Activated naive CD8-positive, alpha-beta T cell treated with anti-CD3 and anti-CD28 coated beads, Interleukin-2, amount 50 U/mL, for 24 hours (primary cell): ENCODE results near the gene HRH1.

Source experiments
- ATAC-seq: fragments of 150-1000 bp; cut with Tn5 transposase; one replicate; pipeline ENCODE4 v1.10.0; 2021
- DNase-seq: peaks from one replicate; pipeline ENCODE4 v3.0.0; 2021
- H3K27ac Mint-ChIP-seq: one replicate; pipeline ENCODE4 v1.8.0; 2021; ENCODE audit warnings: mild to moderate bottlenecking, mixed read lengths
- H3K27me3 Mint-ChIP-seq: one replicate; pipeline ENCODE4 v1.8.0; 2021; ENCODE audit warnings: mixed read lengths
- H3K36me3 Mint-ChIP-seq: one replicate; pipeline ENCODE4 v1.8.0; 2021; ENCODE audit warnings: low read depth, mixed read lengths
- H3K4me1 Mint-ChIP-seq: one replicate; pipeline ENCODE4 v1.8.0; 2021; ENCODE audit warnings: mixed read lengths
- H3K4me3 Mint-ChIP-seq: one replicate; pipeline ENCODE4 v1.8.0; 2021; ENCODE audit warnings: mild to moderate bottlenecking, moderate library complexity, mixed read lengths
- H3K9me3 Mint-ChIP-seq: one replicate; pipeline ENCODE4 v1.8.0; 2021; ENCODE audit warnings: mixed read lengths

The HRH1 gene

GRCh38 chr3:11297126-11297525, 142.8 kb downstream of the HRH1 start:
- DNase-seq, result no peak
- no peak for ATAC-seq
- Mint-ChIP-seq H3K27me3 (no peaks in the 10 kb centered on the region), H3K4me3 (no peak overlapping the region), H3K4me1 (peaks cover 18% of the 10 kb centered on the region), H3K27ac (no peak overlapping the region), H3K36me3 (peaks cover 45% of the 10 kb centered on the region), H3K9me3 (no peaks in the 10 kb centered on the region)

DNA sequence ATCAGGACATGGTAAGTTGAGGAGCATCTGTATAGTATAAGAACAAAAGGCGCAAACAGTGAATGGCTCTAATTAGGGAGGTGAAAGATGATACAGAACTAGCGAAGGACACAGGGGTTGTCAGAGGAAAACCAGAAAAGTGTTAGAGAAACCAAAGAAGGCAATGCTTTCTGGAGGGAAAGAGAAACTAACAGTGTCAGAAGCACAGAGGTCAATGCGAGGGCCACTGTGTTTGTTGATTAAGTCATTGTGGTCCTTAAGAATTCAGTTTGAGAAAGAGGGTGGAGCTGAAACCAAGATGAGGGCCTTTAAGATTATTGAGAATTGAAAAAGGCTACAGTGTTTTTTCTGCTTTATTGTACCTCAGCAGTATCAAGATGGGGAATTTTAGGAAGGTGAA, 146.7 kb downstream of the HRH1 start:
- Mint-ChIP-seq H3K36me3 (peaks cover 64% of the 10 kb centered on the region), H3K27ac (no peak overlapping the region), H3K9me3 (no peaks in the 10 kb centered on the region), H3K4me3 (no peak overlapping the region), H3K4me1 (peaks cover 24% of the 10 kb centered on the region), H3K27me3 (no peaks in the 10 kb centered on the region)
- ATAC-seq, result no peak
- DNase-seq, result no peak

DNA sequence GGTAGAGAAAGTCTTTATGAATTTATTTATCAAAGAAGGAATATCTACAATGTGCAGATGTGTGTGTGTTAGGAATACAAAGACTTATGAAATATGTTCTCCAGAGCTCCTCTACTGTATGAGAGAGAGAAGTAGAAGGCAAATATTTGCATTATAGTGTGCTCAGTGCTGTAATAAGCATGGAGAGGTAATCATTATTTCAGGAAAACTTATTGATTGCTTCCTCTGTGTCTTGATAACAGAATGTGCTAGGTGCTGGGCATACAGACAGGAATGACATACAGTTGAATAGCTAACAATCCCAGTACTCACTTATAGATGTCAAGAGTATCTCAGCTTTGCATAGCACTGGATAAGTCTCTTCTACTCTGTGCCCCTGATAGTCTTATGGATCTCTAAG, 148.2 kb downstream of the HRH1 start:
- Mint-ChIP-seq H3K4me3 (no peak overlapping the region), H3K27me3 (no peaks in the 10 kb centered on the region), H3K36me3 (peaks cover 71% of the 10 kb centered on the region), H3K9me3 (no peaks in the 10 kb centered on the region), H3K27ac (peak overlapping the region; percentile 32), H3K4me1 (peaks cover 39% of the 10 kb centered on the region)
- ATAC-seq (no peak), DNase-seq (no peak)

- Mint-ChIP-seq H3K4me1 (peaks cover 41% of the 10 kb centered on the region), H3K4me3 (no peak overlapping the region), H3K36me3 (peaks cover 73% of the 10 kb centered on the region), H3K27ac (no peak overlapping the region), H3K27me3 (no peaks in the 10 kb centered on the region), H3K9me3 (no peaks in the 10 kb centered on the region)
- ATAC-seq (no peak), DNase-seq (no peak)
Observed at GRCh38 chr3:11304175-11304574, 149.9 kb downstream of the HRH1 start.

GRCh38 chr3:11305509-11305908, 151.2 kb downstream of the HRH1 start:
- Mint-ChIP-seq H3K4me1 (peaks cover 37% of the 10 kb centered on the region), H3K4me3 (no peak overlapping the region), H3K9me3 (no peaks in the 10 kb centered on the region), H3K36me3 (peaks cover 64% of the 10 kb centered on the region), H3K27me3 (no peaks in the 10 kb centered on the region), H3K27ac (peak overlapping the region; percentile 76)
- DNase-seq (no peak), ATAC-seq (no peak)

DNA sequence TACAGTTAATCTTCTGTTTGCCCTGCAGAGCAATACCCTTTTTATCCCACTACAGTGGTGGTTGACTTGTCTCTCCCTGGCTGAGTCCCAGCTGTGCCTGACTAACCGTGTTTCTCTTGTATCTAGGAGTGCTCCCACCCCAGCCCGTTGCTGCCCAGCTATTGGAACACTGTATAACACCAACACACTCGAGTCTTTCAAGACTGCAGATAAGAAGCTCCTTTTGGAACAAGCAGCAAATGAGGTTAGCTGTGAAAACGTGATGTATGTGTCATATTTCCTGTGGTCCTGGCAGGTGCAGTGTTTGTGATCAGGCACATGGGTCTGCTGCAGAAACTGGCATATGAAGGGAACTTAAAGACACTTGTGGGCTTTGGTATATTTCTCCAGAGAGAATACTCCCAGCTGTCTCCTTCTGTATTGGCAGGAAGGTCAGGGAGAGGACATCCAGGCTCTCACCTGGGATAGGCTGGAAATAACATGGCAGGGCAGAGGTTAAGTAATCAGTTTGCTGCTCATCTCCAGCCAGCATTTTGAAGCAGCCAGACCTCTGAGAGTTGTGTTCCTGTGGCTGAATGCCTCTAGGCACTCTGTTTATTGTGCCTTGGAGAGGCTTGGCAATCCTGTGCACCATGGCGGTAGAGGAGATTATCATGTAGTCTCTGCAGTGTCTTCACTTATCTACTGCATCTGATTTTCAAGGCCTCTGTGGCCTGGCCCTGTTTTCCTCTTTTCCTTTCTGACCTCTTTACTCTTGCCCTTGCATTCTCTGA, 152.7 kb downstream of the HRH1 start:
- Mint-ChIP-seq H3K4me1 (peaks cover 30% of the 10 kb centered on the region), H3K4me3 (no peak overlapping the region), H3K36me3 (peaks cover 62% of the 10 kb centered on the region), H3K27me3 (no peaks in the 10 kb centered on the region), H3K9me3 (no peaks in the 10 kb centered on the region), H3K27ac (peak overlapping the region; percentile 67)
- peak; percentile 86 for ATAC-seq
- DNase-seq, result no peak

GRCh38 chr3:11307830-11308432, 153.6 kb downstream of the HRH1 start:
- H3K27ac Mint-ChIP-seq, result no peak overlapping the region
- DNase-seq (no peak), ATAC-seq (no peak)
- peaks cover 55% of the 10 kb centered on the region for H3K36me3 Mint-ChIP-seq
- H3K4me3 Mint-ChIP-seq, result no peak overlapping the region
- H3K9me3 Mint-ChIP-seq, result no peaks in the 10 kb centered on the region
- H3K4me1 Mint-ChIP-seq, result peaks cover 30% of the 10 kb centered on the region
- no peaks in the 10 kb centered on the region for H3K27me3 Mint-ChIP-seq

- no peak for DNase-seq
- Mint-ChIP-seq H3K4me1 (peaks cover 24% of the 10 kb centered on the region), H3K9me3 (no peaks in the 10 kb centered on the region), H3K27ac (no peak overlapping the region), H3K4me3 (no peak overlapping the region), H3K36me3 (peaks cover 58% of the 10 kb centered on the region), H3K27me3 (no peaks in the 10 kb centered on the region)
- ATAC-seq, result no peak
Observed at GRCh38 chr3:11310258-11310657, 156.0 kb downstream of the HRH1 start.

DNA sequence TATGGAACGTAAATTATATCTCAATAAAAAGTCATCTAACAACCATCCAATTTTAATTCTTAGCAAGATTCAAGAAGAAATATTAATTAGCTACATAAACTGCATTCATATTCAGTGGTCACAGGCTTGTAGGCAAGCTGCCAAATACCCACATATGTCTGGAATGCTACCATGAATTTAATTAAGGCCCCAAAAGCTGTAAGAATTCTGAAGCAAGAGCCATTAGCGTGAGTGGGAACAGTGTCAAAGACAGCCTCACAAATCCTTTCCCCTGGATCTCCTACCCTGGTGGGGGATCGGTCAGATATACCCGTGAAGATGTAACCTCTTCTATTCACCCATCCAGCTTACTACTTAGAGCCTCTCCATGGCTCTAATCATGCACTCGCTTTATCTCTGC, 157.9 kb downstream of the HRH1 start:
- Mint-ChIP-seq H3K36me3 (peaks cover 61% of the 10 kb centered on the region), H3K27ac (no peak overlapping the region), H3K9me3 (no peaks in the 10 kb centered on the region), H3K27me3 (no peaks in the 10 kb centered on the region), H3K4me3 (no peak overlapping the region), H3K4me1 (peaks cover 5% of the 10 kb centered on the region)
- no peak for DNase-seq
- ATAC-seq, result no peak
